Endothelial cell (in vitro differentiated cells): Measurements from ENCODE around the gene APOH. TPM values are rescaled to one million over a fixed set of nuclear protein-coding genes. Genes with fewer than 3 reads are reported as not detected.

Experiments used
- DNase-seq: peaks from one replicate; pipeline ENCODE4 v3.0.0; 2021; ENCODE audit warnings: low spot score
- H3K27ac Mint-ChIP-seq: one replicate; pipeline ENCODE4 v1.8.0; 2021; ENCODE audit warnings: mixed read lengths, inconsistent platforms; ENCODE audit not compliant: unreplicated experiment
- H3K27me3 Mint-ChIP-seq: one replicate; pipeline ENCODE4 v1.8.0; 2021; ENCODE audit warnings: mild to moderate bottlenecking, moderate library complexity, mixed read lengths, inconsistent platforms; ENCODE audit not compliant: unreplicated experiment
- H3K36me3 Mint-ChIP-seq: one replicate; pipeline ENCODE4 v1.8.0; 2021; ENCODE audit warnings: mild to moderate bottlenecking, low read depth, mixed read lengths, inconsistent platforms; ENCODE audit not compliant: unreplicated experiment
- H3K4me1 Mint-ChIP-seq: one replicate; pipeline ENCODE4 v1.8.0; 2021; ENCODE audit warnings: mild to moderate bottlenecking, mixed read lengths, inconsistent platforms; ENCODE audit not compliant: unreplicated experiment
- H3K4me3 Mint-ChIP-seq: one replicate; pipeline ENCODE4 v1.8.0; 2021; ENCODE audit warnings: mild to moderate bottlenecking, mixed read lengths, inconsistent platforms; ENCODE audit not compliant: unreplicated experiment
- H3K9me3 Mint-ChIP-seq: one replicate; pipeline ENCODE4 v1.8.0; 2021; ENCODE audit warnings: mixed read lengths, inconsistent platforms; ENCODE audit not compliant: unreplicated experiment
- CTCF ChIP-seq: fragments of 200-600 bp; sonication (generic); IDR thresholded peaks from one replicate; pipeline ENCODE4 v1.5.0; 2021; ENCODE audit warnings: antibody characterized with exemption; ENCODE audit not compliant: unreplicated experiment
- total RNA-seq: library from RNA; stranded (reverse); fragmentation: NEBNext Ultra II Directional; extraction: Animal tissue kit (Norgen Biotek cat#: 25700); gene quantifications from one replicate; pipeline ENCODE4 v1.2.1, GENCODE V29; 2021; ENCODE audit not compliant: unreplicated experiment

Gene APOH
- total RNA-seq, 1 donor from 2014 or later = not detected

DNA sequence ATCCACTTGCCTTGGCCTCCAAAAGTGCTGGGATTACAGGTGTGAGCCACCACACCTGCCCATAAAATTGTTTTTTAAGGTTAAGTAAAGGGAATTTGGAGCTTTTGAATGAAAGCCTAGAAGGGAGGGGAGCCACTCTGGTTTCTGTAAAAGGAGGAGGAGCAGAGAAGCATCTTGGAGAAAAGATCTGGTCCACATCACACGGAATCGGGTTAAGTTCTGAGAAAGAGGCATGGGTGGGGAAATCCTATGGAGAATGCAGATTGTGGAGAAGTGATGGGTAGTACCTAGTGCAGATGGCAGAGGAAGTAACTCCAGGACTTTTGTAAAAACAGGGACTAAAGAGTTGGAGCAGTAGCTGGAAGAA, 19.0 kb downstream of the APOH start:
- DNase-seq = no peak
- H3K36me3 Mint-ChIP-seq = no peaks in the 10 kb centered on the region
- no peak overlapping the region for H3K27ac Mint-ChIP-seq
- no peaks in the 10 kb centered on the region for H3K9me3 Mint-ChIP-seq
- H3K27me3 Mint-ChIP-seq = peaks cover 3% of the 10 kb centered on the region
- no peak for TF ChIP-seq CTCF
- no peak overlapping the region for H3K4me3 Mint-ChIP-seq
- peaks cover 9% of the 10 kb centered on the region for H3K4me1 Mint-ChIP-seq

GRCh38 chr17:66207936-66208335, 21.3 kb downstream of the APOH start:
- DNase-seq = no peak
- Mint-ChIP-seq H3K4me3 (no peak overlapping the region), H3K4me1 (peaks cover 9% of the 10 kb centered on the region), H3K27ac (no peak overlapping the region), H3K9me3 (no peaks in the 10 kb centered on the region), H3K36me3 (no peaks in the 10 kb centered on the region), H3K27me3 (peaks cover 3% of the 10 kb centered on the region)
- no peak for TF ChIP-seq CTCF

- peaks cover 5% of the 10 kb centered on the region for H3K4me1 Mint-ChIP-seq
Observed at GRCh38 chr17:66203274-66204015, 25.8 kb downstream of the APOH start.

DNA sequence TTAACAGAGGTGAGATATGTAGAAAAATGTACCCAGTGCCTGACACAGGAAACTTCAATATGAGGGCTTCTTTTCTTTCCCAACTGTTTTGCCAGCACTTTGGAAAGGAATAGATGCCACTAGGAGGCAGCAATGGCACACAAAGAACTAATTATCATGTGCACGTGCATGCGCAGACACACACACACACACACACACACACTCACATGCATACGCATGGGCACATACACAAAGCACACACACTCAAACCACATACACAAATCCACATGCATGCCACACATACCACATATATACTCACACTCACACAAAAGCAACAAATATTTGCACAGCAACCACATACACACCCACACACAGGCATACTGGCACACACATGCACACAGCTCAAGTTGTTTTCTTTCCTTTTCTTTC, 28.5 kb downstream of the APOH start:
- H3K27ac Mint-ChIP-seq = peak overlapping the region; percentile 27
- H3K27me3 Mint-ChIP-seq = peaks cover 2% of the 10 kb centered on the region
- no peaks in the 10 kb centered on the region for H3K9me3 Mint-ChIP-seq
- peaks cover 5% of the 10 kb centered on the region for H3K4me1 Mint-ChIP-seq
- no peaks in the 10 kb centered on the region for H3K36me3 Mint-ChIP-seq
- peak; percentile 64 for DNase-seq
- H3K4me3 Mint-ChIP-seq = no peak overlapping the region
- TF ChIP-seq CTCF = peak; percentile 27

More at GRCh38 chr17:66203274-66204015, 25.8 kb downstream of the APOH start:
- DNase-seq = no peak
- Mint-ChIP-seq H3K9me3 (no peaks in the 10 kb centered on the region), H3K36me3 (no peaks in the 10 kb centered on the region), H3K27ac (no peak overlapping the region), H3K4me3 (no peak overlapping the region), H3K27me3 (peaks cover 2% of the 10 kb centered on the region)
- no peak for TF ChIP-seq CTCF

DNA sequence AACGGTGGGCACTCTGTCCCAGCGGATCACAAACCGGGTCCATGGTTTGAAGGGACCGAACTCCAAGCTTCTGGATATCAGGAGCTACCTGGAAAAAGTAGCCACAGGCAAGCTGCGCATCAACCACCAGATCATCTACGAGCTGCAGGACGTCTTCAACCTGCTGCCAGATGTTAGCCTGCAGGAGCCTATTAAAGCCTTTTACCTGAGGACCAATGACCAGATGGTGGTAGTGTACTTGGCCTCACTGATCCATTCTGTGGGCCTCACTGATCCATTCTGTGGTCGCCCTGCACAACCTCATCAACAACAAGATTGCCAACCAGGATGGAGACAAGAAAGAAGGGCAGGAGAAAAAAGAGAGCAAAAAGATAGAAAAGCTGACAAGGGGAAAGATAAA, 31.0 kb downstream of the APOH start:
- Mint-ChIP-seq H3K4me1 (peaks cover 5% of the 10 kb centered on the region), H3K27ac (no peak overlapping the region), H3K4me3 (no peak overlapping the region), H3K27me3 (peaks cover 2% of the 10 kb centered on the region), H3K9me3 (no peaks in the 10 kb centered on the region), H3K36me3 (no peaks in the 10 kb centered on the region)
- TF ChIP-seq CTCF = no peak
- no peak for DNase-seq
